ENCODE data around the gene TMPRSS4.

Gene TMPRSS4

GRCh38 chr11:118051136-118051610, 25.7 kb upstream of the TMPRSS4 start:
- Mint-ChIP-seq H3K27me3 (no peaks in the 10 kb centered on the region), H3K4me3 (peak overlapping the region; percentile 82), H3K36me3 (no peaks in the 10 kb centered on the region)

DNA sequence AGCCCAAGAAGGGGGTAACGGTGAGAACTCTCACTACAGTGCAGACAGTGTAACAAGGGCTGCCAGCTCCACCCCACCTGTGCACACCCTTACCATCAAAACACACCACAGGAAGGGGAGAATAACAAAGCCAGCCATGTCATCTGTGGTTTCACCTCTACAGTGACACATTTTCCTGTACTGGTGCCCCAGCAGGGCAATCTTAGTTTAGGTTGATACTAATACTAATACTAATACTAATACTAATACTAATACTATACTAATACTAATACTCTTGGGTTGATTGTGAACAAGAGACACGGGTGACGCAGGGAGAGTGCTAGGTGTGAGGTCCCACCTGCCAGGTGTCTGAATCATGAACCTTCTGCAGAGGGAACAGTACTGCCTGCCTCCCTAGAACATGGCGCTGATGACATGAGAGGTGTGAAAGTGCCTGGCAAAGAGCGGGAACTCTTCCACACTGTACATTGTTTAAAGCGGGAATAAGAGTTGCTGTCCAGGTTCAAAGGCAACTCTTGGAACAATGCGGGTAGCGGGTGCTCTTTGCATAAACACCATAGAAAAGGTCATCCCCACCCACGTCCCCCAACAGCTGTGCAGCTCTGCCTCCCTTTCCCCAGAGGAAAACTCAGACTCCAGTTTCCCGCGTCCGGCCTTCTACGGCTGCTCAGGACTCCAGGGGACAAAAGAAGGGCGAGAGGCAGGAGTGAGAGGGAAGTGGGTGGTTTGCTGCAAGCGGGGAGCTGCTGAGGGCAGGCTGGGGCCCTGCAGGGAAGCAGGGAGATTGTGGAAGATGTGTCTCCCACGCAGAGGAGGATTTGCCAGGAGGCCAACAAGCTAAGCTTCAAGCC, 25.0 kb upstream of the TMPRSS4 start:
- Mint-ChIP-seq H3K36me3 (no peaks in the 10 kb centered on the region), H3K27ac (peak overlapping the region; percentile 97), H3K27me3 (no peaks in the 10 kb centered on the region), H3K9me3 (ENCODE audit: low read depth) (no peaks in the 10 kb centered on the region), H3K4me3 (peak overlapping the region; percentile 82), H3K4me1 (ENCODE audit: low read depth) (peaks cover 54% of the 10 kb centered on the region)

More at GRCh38 chr11:118051136-118051610, 25.7 kb upstream of the TMPRSS4 start:
- peak overlapping the region; percentile 97 for H3K27ac Mint-ChIP-seq
- H3K9me3 Mint-ChIP-seq (ENCODE audit: low read depth): no peaks in the 10 kb centered on the region
- H3K4me1 Mint-ChIP-seq (ENCODE audit: low read depth): peaks cover 60% of the 10 kb centered on the region

- H3K27ac Mint-ChIP-seq: peak overlapping the region; percentile 82
Measured at GRCh38 chr11:118052581-118053206, 24.2 kb upstream of the TMPRSS4 start.

GRCh38 chr11:118054712-118055640, 21.9 kb upstream of the TMPRSS4 start:
- H3K4me3 Mint-ChIP-seq: no peak overlapping the region
- peaks cover 30% of the 10 kb centered on the region for H3K4me1 Mint-ChIP-seq (ENCODE audit: low read depth)
- no peak overlapping the region for H3K27ac Mint-ChIP-seq
- H3K27me3 Mint-ChIP-seq: no peaks in the 10 kb centered on the region
- no peaks in the 10 kb centered on the region for H3K9me3 Mint-ChIP-seq (ENCODE audit: low read depth)
- no peaks in the 10 kb centered on the region for H3K36me3 Mint-ChIP-seq

More at GRCh38 chr11:118052581-118053206, 24.2 kb upstream of the TMPRSS4 start:
- peak overlapping the region; percentile 3 for H3K4me3 Mint-ChIP-seq
- no peaks in the 10 kb centered on the region for H3K27me3 Mint-ChIP-seq
- H3K36me3 Mint-ChIP-seq: no peaks in the 10 kb centered on the region
- peaks cover 46% of the 10 kb centered on the region for H3K4me1 Mint-ChIP-seq (ENCODE audit: low read depth)
- no peaks in the 10 kb centered on the region for H3K9me3 Mint-ChIP-seq (ENCODE audit: low read depth)

- H3K4me1 Mint-ChIP-seq (ENCODE audit: low read depth): peaks cover 22% of the 10 kb centered on the region
- no peak overlapping the region for H3K27ac Mint-ChIP-seq
- H3K9me3 Mint-ChIP-seq (ENCODE audit: low read depth): no peaks in the 10 kb centered on the region
- H3K4me3 Mint-ChIP-seq: no peak overlapping the region
- H3K36me3 Mint-ChIP-seq: no peaks in the 10 kb centered on the region
- no peaks in the 10 kb centered on the region for H3K27me3 Mint-ChIP-seq
Measured at GRCh38 chr11:118055966-118056365, 20.9 kb upstream of the TMPRSS4 start.

GRCh38 chr11:118056806-118057205, 20.1 kb upstream of the TMPRSS4 start:
- Mint-ChIP-seq H3K27ac (no peak overlapping the region), H3K27me3 (no peaks in the 10 kb centered on the region), H3K4me3 (no peak overlapping the region), H3K36me3 (no peaks in the 10 kb centered on the region), H3K9me3 (ENCODE audit: low read depth) (no peaks in the 10 kb centered on the region), H3K4me1 (ENCODE audit: low read depth) (peaks cover 14% of the 10 kb centered on the region)

DNA sequence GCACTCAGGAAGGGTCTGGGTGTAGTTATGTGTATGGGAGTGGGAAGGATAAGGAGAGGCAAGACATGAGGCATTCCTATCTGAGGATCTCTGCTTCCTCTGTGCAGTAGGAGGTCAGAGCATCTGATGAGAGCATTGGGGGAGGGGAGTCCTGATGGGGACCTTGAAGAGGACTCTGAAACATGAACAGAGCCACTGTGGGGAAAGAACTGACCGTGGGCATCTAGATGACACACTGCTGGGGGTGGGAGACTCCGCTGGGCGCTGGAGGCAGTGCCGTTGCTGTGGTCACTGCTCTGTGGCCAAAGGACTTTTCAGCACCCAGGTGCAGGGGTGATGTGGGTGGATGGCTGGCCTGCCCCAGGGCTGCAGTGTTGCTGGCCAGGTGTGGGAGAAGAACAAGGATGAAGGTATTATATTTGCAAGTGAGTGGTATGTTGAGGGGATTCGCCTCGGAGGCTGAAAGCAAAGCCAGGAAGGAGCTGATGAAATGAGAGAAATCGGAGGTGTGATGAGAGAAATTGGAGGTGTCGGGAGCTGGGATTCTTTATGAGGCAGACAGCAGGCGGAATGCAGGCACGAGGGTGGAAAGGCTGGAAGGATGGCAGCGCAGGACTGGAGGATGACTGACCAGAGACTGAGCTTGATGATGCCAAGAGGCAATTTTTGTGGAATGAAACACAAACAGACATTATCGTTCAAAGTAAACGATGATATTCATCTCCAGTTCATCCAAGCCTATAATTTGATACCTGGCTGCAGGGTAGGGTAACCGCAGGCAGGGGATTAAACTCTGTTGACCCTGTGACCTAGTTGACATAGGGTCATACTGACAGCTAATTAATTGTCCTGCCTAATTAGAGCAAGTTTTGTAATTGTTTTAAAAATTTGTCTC, 19.4 kb upstream of the TMPRSS4 start:
- H3K4me1 Mint-ChIP-seq (ENCODE audit: low read depth): peaks cover 7% of the 10 kb centered on the region
- H3K27me3 Mint-ChIP-seq: no peaks in the 10 kb centered on the region
- H3K9me3 Mint-ChIP-seq (ENCODE audit: low read depth): no peaks in the 10 kb centered on the region
- no peaks in the 10 kb centered on the region for H3K36me3 Mint-ChIP-seq
- H3K4me3 Mint-ChIP-seq: no peak overlapping the region
- no peak overlapping the region for H3K27ac Mint-ChIP-seq

DNA sequence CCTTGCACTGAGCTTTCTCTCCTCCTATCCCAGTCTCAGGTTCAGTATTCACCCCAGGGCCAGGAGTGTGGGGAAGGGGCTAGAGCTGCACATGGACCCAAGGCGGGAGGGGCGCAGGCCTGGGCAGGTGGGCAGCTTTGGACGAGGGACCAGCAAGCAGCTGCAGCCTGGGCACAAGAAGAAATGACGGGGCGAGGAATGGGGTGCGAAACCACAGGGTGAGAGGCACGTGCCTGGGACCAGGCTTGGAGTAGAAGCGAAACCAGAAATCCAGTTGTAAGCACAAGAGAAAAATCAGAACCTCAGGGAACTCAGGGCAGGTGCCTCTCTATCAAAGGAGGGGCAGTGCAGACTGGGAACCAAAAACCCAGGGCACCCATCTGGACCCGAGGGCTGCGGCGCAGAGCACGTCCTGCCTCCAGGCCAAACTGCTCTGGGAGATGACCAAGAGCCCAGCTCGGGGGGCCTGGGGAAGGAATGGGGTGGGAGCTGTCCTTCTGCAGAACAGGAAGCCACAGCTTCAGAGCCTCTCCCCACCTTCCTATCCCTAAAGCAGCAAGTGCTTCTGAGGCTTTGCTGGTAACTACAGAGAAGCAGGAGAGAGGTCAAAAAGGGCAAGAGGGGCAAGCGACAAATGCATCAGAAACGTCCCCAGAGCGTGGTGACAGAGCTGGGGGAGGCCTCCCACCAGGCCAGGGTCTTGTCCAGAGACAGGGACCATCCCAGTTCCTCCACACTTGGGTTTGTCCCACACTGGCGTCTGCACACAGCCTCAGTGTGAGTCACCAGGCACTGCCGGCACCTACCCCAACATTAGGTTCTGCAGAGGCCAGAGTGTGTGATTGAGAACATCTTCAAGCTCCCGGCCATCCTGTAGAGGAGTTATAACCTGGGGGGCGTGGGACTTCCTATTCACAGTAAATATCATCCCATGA, 18.3 kb upstream of the TMPRSS4 start:
- H3K27me3 Mint-ChIP-seq: no peaks in the 10 kb centered on the region
- H3K4me3 Mint-ChIP-seq: no peak overlapping the region
- H3K4me1 Mint-ChIP-seq (ENCODE audit: low read depth): no peaks in the 10 kb centered on the region
- no peaks in the 10 kb centered on the region for H3K36me3 Mint-ChIP-seq
- no peaks in the 10 kb centered on the region for H3K9me3 Mint-ChIP-seq (ENCODE audit: low read depth)
- no peak overlapping the region for H3K27ac Mint-ChIP-seq

DNA sequence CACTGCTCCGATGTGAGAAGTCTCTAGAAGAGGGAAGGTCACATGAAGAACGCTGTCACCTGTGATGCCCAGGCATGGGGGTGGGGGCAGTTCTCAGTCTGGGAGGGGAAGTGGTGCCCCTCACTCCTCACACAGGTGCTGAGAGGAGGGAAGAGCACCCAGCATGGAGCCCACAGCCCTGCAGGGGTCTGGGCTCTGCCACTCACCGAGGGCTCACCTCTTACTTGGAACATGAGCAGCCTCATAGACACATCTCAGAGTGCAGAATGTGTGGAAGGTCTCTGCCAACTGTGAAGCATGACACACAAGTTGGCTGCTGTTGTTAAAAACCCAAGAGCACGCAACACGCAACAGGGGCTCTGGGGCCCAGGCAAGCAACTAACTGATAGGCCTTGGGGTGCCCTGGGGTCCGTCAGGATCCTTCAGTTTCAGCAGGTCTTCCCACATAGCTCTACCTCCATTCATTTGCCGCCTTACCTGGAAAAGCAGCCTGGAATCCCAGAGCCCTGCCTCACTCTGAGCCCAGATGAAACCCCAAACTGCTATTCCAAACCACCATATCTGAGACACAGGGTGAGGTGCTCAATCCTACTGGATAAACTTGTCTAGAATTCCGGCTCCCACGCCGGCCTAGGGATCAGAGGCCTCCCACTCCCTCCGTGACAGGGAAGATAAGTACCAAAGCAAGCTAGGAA, 17.5 kb upstream of the TMPRSS4 start:
- Mint-ChIP-seq H3K4me1 (ENCODE audit: low read depth) (no peaks in the 10 kb centered on the region), H3K4me3 (no peak overlapping the region), H3K9me3 (ENCODE audit: low read depth) (no peaks in the 10 kb centered on the region), H3K36me3 (no peaks in the 10 kb centered on the region), H3K27ac (no peak overlapping the region), H3K27me3 (no peaks in the 10 kb centered on the region)

DNA sequence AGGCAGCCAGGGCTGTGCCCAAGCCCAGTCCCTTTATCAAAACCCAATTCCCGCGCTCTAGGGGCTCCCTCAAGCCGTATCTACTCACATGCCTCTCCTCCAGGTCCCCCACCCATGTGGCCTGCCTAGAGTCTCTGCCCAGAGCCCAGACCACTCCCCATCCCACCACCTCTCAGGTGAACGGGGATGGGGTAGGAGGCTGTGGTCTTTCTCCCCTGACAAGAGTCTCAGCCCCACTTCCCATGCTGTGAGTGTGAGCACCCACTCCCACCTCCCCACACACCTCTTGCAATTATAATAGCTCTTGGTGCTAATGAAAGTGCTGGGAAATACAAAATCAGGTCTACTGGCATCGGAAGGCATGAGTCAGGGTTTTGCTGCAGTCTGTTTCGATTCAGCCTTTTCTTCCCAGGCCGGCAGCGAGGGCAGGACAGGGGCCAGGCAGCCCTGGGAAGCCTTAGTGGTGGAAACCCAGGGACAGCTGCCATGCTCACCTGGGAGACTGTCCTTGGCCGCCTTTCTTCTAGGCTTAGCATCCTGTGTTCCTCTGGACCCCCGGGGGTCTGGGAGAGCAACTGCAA, 16.7 kb upstream of the TMPRSS4 start:
- Mint-ChIP-seq H3K27me3 (no peaks in the 10 kb centered on the region), H3K4me3 (no peak overlapping the region), H3K4me1 (ENCODE audit: low read depth) (no peaks in the 10 kb centered on the region), H3K9me3 (ENCODE audit: low read depth) (no peaks in the 10 kb centered on the region), H3K27ac (no peak overlapping the region), H3K36me3 (no peaks in the 10 kb centered on the region)

DNA sequence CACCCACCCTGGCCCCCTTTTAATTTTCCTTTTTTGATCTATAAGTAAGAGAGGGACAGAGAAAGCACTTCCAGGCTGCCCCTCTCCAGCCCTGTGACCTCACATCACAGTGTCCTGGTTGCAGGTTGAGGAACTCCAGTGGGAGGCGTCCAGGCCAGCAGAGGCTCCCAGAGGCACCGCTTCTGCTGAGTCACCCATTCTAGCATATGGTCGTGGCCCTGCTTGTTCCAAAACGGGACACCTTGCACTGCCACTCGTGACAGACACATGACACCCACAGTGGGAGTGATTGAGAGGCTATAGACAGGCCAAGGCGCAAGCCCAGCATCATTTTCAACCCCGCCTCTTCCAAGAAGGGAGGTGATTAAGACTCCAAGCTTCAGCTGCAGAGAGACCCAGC, 16.0 kb upstream of the TMPRSS4 start:
- no peak overlapping the region for H3K4me3 Mint-ChIP-seq
- H3K36me3 Mint-ChIP-seq: no peaks in the 10 kb centered on the region
- H3K27ac Mint-ChIP-seq: no peak overlapping the region
- H3K27me3 Mint-ChIP-seq: no peaks in the 10 kb centered on the region
- H3K4me1 Mint-ChIP-seq (ENCODE audit: low read depth): no peaks in the 10 kb centered on the region
- no peaks in the 10 kb centered on the region for H3K9me3 Mint-ChIP-seq (ENCODE audit: low read depth)

DNA sequence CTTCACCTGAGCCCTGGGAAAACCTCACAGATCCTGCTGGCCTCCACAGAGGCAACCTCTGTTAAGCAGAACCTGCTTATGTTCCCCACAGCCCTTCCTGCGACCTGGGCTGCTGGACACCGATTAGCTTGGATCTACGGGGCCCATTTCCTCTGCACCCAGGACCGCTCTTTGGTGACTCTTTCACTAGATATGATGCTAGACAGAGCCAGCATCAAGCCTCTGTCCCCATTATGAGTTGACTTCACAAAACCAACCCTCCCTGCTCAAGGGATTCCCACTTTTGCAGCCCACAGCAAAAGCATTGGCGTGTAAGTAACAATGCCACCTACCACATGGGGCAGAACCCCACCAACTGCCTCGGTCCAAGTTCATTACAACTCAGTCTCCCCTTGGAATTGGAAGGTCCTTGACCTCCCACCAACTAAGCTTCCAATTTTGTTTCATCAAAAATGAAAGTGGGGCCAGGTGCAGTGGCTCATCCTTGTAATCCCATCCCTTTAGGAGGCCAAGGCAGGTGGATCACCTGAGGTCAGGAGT, 15.2 kb upstream of the TMPRSS4 start:
- no peaks in the 10 kb centered on the region for H3K9me3 Mint-ChIP-seq (ENCODE audit: low read depth)
- H3K27me3 Mint-ChIP-seq: peaks cover 3% of the 10 kb centered on the region
- no peaks in the 10 kb centered on the region for H3K4me1 Mint-ChIP-seq (ENCODE audit: low read depth)

More for the DNA sequence above, 15.2 kb upstream of the TMPRSS4 start:
- Mint-ChIP-seq H3K4me3 (no peak overlapping the region), H3K27ac (no peak overlapping the region), H3K36me3 (no peaks in the 10 kb centered on the region)

Measured in activated naive CD8-positive, alpha-beta T cell (primary cell).